NCI-H2081 treated with DMSO at 0.1 percent for 48 hours (cell line): ENCODE results near the gene ATE1.

Experiments used
- DNase-seq: peaks from one replicate; lab custom pipeline; 2025; lab: John Stamatoyannopoulos, UW

ATE1 gene

GRCh38 chr10:121694327-121694965 is 233.4 kb downstream of the ATE1 start:
- no peak for DNase-seq

DNA sequence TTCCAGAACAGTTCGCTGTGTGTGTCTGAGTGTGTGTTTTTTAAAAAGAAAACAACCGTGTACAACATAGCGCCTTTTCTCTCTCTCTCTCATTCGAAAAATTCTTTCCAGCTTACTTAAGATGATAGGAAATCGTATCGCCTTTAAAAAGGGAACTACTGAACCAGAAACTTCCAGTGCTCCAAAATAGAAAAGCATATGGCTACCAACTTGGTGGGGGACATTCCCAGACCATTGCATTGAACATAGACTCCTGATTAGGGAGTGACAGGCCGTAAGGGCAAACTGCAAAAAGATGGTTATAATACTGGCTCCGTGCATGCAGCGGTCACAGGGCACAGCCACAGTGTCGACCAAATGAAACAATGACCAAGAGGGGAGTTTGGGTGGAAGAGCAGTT is 235.2 kb downstream of the ATE1 start:
- no peak for DNase-seq

DNA sequence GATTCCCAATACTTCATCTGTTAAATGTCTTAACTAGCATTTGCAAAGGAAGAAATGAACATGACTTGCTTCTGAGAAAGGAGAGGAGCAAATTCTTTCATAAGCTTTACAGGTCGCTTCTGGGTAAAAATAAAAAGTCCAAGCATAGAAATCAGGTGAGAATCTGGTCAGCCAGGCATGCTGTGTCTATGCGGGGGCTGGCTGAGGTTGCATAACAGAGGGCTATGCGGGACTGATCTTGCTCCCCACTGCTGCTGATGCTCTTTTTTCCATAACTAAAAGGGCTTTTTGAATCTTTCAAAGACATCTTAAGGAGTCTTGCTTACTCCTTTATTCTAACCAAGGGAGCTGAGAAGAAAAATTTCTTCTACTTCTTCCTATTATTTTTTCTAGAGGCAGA is 236.9 kb downstream of the ATE1 start:
- DNase-seq, result no peak
